Measurements from ENCODE around the gene OSER1.

- TF ChIP-seq POLR2A (IDR thresholded peaks at IDR 0.05) (no peak), CTCF (IDR thresholded peaks at IDR 0.05 in 4 of 5, conservative IDR thresholded peaks at IDR 0.05 in 1 of 5) (no peak)
These were observed 27.7 kb downstream of the OSER1 start for GRCh38 chr20:44182863-44183262.

All from gastrocnemius medialis (tissue), 4 donors.